SK-N-MC (cell line): ENCODE results near the gene TXN2.

Experiments used
- EZH2 ChIP-seq: fragments of 200-600 bp; sonication (generic); IDR thresholded peaks from one replicate; pipeline ENCODE4 v1.6.1; 2017; ENCODE audit warnings: antibody characterized with exemption
- POLR2AphosphoS5 ChIP-seq: IDR thresholded peaks from 2 replicates; pipeline ENCODE4 v1.6.1; 2012; ENCODE audit warnings: mild to moderate bottlenecking, low read depth, low read length, borderline replicate concordance

GRCh38 chr22:36423461-36424404 lies 57.7 kb downstream of the TXN2 start:
- no peak for TF ChIP-seq EZH2
- TF ChIP-seq POLR2AphosphoS5 = no peak
